HG03196 (cell line): ENCODE results near the gene SSNA1.

Experiments
- ATAC-seq: cut with Tn5 transposase; IDR thresholded peaks from one replicate; pipeline ENCODE4 v1.9.1; 2021; ENCODE audit not compliant: unreplicated experiment

The SSNA1 gene

GRCh38 chr9:137188490-137189296, at the start of gene SSNA1, which contains the start of gene ANAPC2:
Gene SSNA1, plus strand, starts transcription at chr9:137188676. Its CDS starts 51 bp downstream, at chr9:137188727.
Gene ANAPC2, minus strand, starts transcription at chr9:137188560. Its CDS starts 28 bp downstream, at chr9:137188532.
- ATAC-seq = peak; percentile 68

- no peak for ATAC-seq
Measured at GRCh38 chr9:137138722-137139467, 49.6 kb upstream of the SSNA1 start, which contains the start of gene GRIN1. Gene GRIN1, plus strand, starts transcription at chr9:137139154. Its CDS starts 333 bp downstream, at chr9:137139487.

GRCh38 chr9:137139468-137140150, 48.9 kb upstream of the SSNA1 start:
- no peak for ATAC-seq

- no peak for ATAC-seq
Measured at GRCh38 chr9:137140151-137141012, 48.1 kb upstream of the SSNA1 start.

- no peak for ATAC-seq
Measured at GRCh38 chr9:137141050-137141810, 47.2 kb upstream of the SSNA1 start.

GRCh38 chr9:137141976-137142936, 46.2 kb upstream of the SSNA1 start:
- no peak for ATAC-seq

- ATAC-seq = no peak
Measured at GRCh38 chr9:137143459-137143858, 45.0 kb upstream of the SSNA1 start.

- no peak for ATAC-seq
Measured at GRCh38 chr9:137145731-137146526, 42.5 kb upstream of the SSNA1 start.

- no peak for ATAC-seq
Measured at GRCh38 chr9:137146527-137146918, 42.0 kb upstream of the SSNA1 start.

- ATAC-seq = no peak
Measured at GRCh38 chr9:137147091-137147792, 41.2 kb upstream of the SSNA1 start.

- ATAC-seq = no peak
Measured at GRCh38 chr9:137147793-137148160, 40.7 kb upstream of the SSNA1 start.

- no peak for ATAC-seq
Measured at GRCh38 chr9:137148242-137148641, 40.2 kb upstream of the SSNA1 start.

GRCh38 chr9:137148661-137149060, 39.8 kb upstream of the SSNA1 start:
- no peak for ATAC-seq

GRCh38 chr9:137149363-137149762, 39.1 kb upstream of the SSNA1 start:
- no peak for ATAC-seq

- ATAC-seq = peak; percentile 15
Measured at GRCh38 chr9:137149942-137150616, 38.4 kb upstream of the SSNA1 start.

GRCh38 chr9:137150617-137151457, 37.6 kb upstream of the SSNA1 start:
- ATAC-seq = peak; percentile 46
